PC-9 (cell line): ENCODE results near the gene CD68. TPM values are rescaled to one million over a fixed set of nuclear protein-coding genes. Genes with fewer than 3 reads are reported as not detected.

Experiments
- BruUV-seq: library from RNA; stranded (reverse); fragments of 400-500 nt; replicated peaks from 2 replicates; lab custom pipeline; 2021; lab: Mats Ljungman, UMichigan
- CTCF ChIA-PET: fragments of 300-600 bp; sonication (Branson Sonifier 250); formaldehyde crosslinking; loops from one replicate; lab custom pipeline; 2022; ENCODE audit warnings: antibody characterized with exemption; lab: Charles Lee
- POLR2A ChIA-PET: fragments of 300-600 bp; sonication (Branson Sonifier 250); formaldehyde crosslinking; loops from one replicate; lab custom pipeline; 2022; ENCODE audit warnings: antibody characterized with exemption; ENCODE audit not compliant: unreplicated experiment; lab: Charles Lee
- DNase-seq, 2 experiments: peaks; one replicate each; pipeline versions ENCODE4 v3.0.0 to v3.0.0-alpha.2; 2015 to 2022; ENCODE audit warnings: mixed read lengths in 1 of 2
- H2AFZ ChIP-seq: fragments of 200-600 bp; sonication (generic); 2 replicates; pipeline ENCODE4 v1.8.1; 2017; ENCODE audit warnings: antibody characterized with exemption
- H3F3A ChIP-seq: fragments of 200-600 bp; sonication (generic); 2 replicates; pipeline ENCODE4 v1.8.1; 2017; ENCODE audit warnings: antibody characterized with exemption, mild to moderate bottlenecking, low read depth; ENCODE audit not compliant: insufficient read depth
- H3K27ac ChIP-seq: fragments of 200-600 bp; sonication (generic); 2 replicates; pipeline ENCODE4 v1.6.1; 2016; ENCODE audit warnings: mixed run types
- H3K27me3 ChIP-seq: fragments of 200-600 bp; sonication (generic); 2 replicates; pipeline ENCODE4 v1.6.1; 2016; ENCODE audit warnings: low read depth, mixed run types; ENCODE audit not compliant: insufficient read depth
- H3K36me3 ChIP-seq: fragments of 200-600 bp; sonication (generic); 2 replicates; pipeline ENCODE4 v1.6.1; 2016; ENCODE audit warnings: low read depth, mixed run types
- H3K4me1 ChIP-seq: fragments of 200-600 bp; sonication (generic); replicated peaks from 2 replicates; pipeline ENCODE4 v1.6.1; 2016; ENCODE audit warnings: mixed run types; ENCODE audit not compliant: insufficient read depth
- H3K4me2 ChIP-seq: fragments of 200-600 bp; sonication (generic); 2 replicates; pipeline ENCODE4 v1.6.1; 2017; ENCODE audit warnings: mixed run types
- H3K4me3 ChIP-seq: fragments of 200-600 bp; sonication (generic); 2 replicates; pipeline ENCODE4 v1.6.1; 2016; ENCODE audit warnings: mixed run types
- H3K79me2 ChIP-seq: fragments of 200-600 bp; sonication (generic); 2 replicates; pipeline ENCODE4 v1.6.1; 2017; ENCODE audit warnings: low read depth, mixed run types
- H3K9me2 ChIP-seq: fragments of 200-600 bp; sonication (generic); 2 replicates; pipeline ENCODE4 v1.8.1; 2017; ENCODE audit warnings: mild to moderate bottlenecking; ENCODE audit not compliant: insufficient read depth
- H3K9me3 ChIP-seq: fragments of 200-600 bp; sonication (generic); 2 replicates; pipeline ENCODE4 v1.8.1; 2016; ENCODE audit warnings: low read depth; ENCODE audit not compliant: insufficient read depth
- H4K20me1 ChIP-seq: fragments of 200-600 bp; sonication (generic); 2 replicates; pipeline ENCODE4 v1.8.1; 2017; ENCODE audit not compliant: insufficient read depth
- CTCF ChIP-seq: fragments of 200-600 bp; sonication (generic); conservative IDR thresholded peaks from 2 replicates; pipeline ENCODE4 v1.6.1; 2017; ENCODE audit warnings: mixed run types, antibody characterized with exemption, mild to moderate bottlenecking, moderate library complexity
- EZH2 ChIP-seq: fragments of 200-600 bp; sonication (generic); IDR thresholded peaks from 2 replicates; pipeline ENCODE4 v1.8.0; 2017; ENCODE audit warnings: antibody characterized with exemption, low read depth
- intact Hi-C: fragments of 100-400 bp; cut with micrococcal nuclease; formaldehyde crosslinking; loops from one replicate; pipeline ENCODE4 v1.10.0; 2022; ENCODE audit not compliant: unreplicated experiment
- total RNA-seq: library from RNA; stranded (reverse); gene quantifications from 2 replicates; pipeline ENCODE4 v1.2.3, GENCODE V29; 2021

Gene CD68
- total RNA-seq, 1 experiment from 2014 or later: 37.0 TPM

GRCh38 chr17:7612294-7612640 lies 32.8 kb downstream of the CD68 start:
- Histone ChIP-seq H3K4me3 (no peak overlapping the region), H3K9me3 (no peaks in the 10 kb centered on the region), H3F3A (no peaks in the 10 kb centered on the region), H3K36me3 (no peaks in the 10 kb centered on the region), H4K20me1 (no peaks in the 10 kb centered on the region; the same call in 1 of the 2 replicates), H3K27ac (no peak overlapping the region), H3K79me2 (peaks cover 53% of the 10 kb centered on the region), H3K4me1 (peaks cover 22% of the 10 kb centered on the region), H3K27me3 (no peaks in the 10 kb centered on the region), H2AFZ (no peak overlapping the region), H3K4me2 (peak overlapping the region; percentile 76), H3K9me2 (no peaks in the 10 kb centered on the region)
- ChIA-PET POLR2A (interaction anchor here (0.5 to 0.6 kb wide), 3 partner anchors 13 to 804 kb away, joined by 5 to 8 read pairs (median 6); no protein-coding TSS in a partner anchor), CTCF (interaction anchor here (1.4 kb wide), 1 partner anchor 21 kb away, joined by 3 read pairs; no protein-coding TSS in a partner anchor)
- TF ChIP-seq CTCF (no peak), EZH2 (no peak)
- intact Hi-C loops: no loop called here
- BruUV-seq: no TSS peak
- DNase-seq: no peak

DNA sequence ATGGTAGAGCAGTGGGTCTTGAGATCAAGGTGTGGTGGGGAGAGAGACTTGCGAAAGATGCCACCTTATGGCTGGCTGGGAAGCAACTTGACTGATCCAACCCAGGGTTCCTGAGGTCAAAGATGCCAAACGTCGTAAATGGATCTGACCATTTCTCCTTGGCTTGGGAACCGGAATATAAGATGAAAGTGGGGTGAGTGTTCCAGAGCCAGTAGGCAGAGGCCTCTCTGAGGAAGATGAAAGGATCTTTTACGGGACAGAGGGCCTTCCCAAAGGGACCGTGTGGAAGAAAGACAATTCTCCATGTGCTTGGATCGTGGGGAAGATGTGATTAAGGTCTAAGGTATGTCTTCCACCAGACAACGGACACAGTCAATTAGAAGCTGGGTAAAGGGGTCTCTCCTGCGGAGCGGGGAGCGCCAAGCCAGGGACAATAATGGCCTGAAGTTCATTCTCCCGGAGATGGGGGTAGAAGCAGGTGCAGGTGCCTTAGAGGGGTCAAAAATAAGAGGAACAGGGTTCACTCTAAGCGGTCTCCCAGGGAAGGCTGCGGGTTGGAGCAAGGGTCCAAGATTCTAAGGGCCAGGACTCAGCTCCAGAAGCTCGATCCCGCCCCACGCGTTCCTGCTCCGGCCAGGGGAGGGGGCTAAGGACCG lies 34.5 kb downstream of the CD68 start:
- peaks cover 51% of the 10 kb centered on the region for H3K79me2 ChIP-seq

More for the DNA sequence above, 34.5 kb downstream of the CD68 start:
- Histone ChIP-seq H3K9me3 (no peaks in the 10 kb centered on the region), H4K20me1 (no peaks in the 10 kb centered on the region; the same call in 1 of the 2 replicates), H2AFZ (peak overlapping the region; percentile 24), H3K4me3 (peak overlapping the region; percentile 89), H3K27ac (peak overlapping the region; percentile 44), H3K4me1 (peaks cover 22% of the 10 kb centered on the region), H3K36me3 (no peaks in the 10 kb centered on the region), H3F3A (no peaks in the 10 kb centered on the region), H3K27me3 (no peaks in the 10 kb centered on the region), H3K4me2 (peak overlapping the region; percentile 76), H3K9me2 (no peaks in the 10 kb centered on the region)
- intact Hi-C loops: loop anchor here (2.0 kb wide), 1 partner anchor 41 kb away; no protein-coding TSS in a partner anchor
- ChIA-PET POLR2A (interaction anchor here (0.6 to 0.7 kb wide), 2 partner anchors 73 to 228 kb away, joined by 3 to 13 read pairs; partner anchors contain the start of gene TP53), CTCF (interaction anchor here (0.5 to 1.6 kb wide), 4 partner anchors 12 to 99 kb away, joined by 3 to 7 read pairs (median 3); partner anchors contain the start of gene TP53)
- DNase-seq: peak in 1 of 2 experiments; percentile 22
- TF ChIP-seq EZH2: no peak
- TF ChIP-seq CTCF: no peak
- BruUV-seq: TSS peak; percentile 46
